HepG2 (cell line): ENCODE data around the gene IGFBP6. TPM values are rescaled to one million over a fixed set of nuclear protein-coding genes. Genes with fewer than 3 reads are reported as not detected.

Experiments used
- CEBPZ ChIP-seq: IDR thresholded peaks from 2 replicates; pipeline ENCODE4 v1.6.1; 2012; ENCODE audit warnings: low read length, improper control_type of control experiment
- HMGXB4 ChIP-seq, 2 experiments: sonication (generic) in 1 of 2; formaldehyde crosslinking in 1 of 2; IDR thresholded peaks; 2 replicates each; pipeline versions ENCODE4 v1.4.0 to v1.6.1; 2018 to 2020; ENCODE audit warnings: missing genetic modification reagents in 2 of 2, borderline replicate concordance in 1 of 2, low read depth in 1 of 2, mild to moderate bottlenecking in 1 of 2, missing biosample characterization in 1 of 2
- MTF1 ChIP-seq: sonication (generic); formaldehyde crosslinking; IDR thresholded peaks from 2 replicates; pipeline ENCODE4 v1.5.0; 2020; ENCODE audit warnings: missing genetic modification reagents
- PHF5A ChIP-seq: IDR thresholded peaks from one replicate; pipeline ENCODE4 v1.6.1; 2018; ENCODE audit warnings: low read depth, missing genetic modification reagents; ENCODE audit not compliant: unreplicated experiment
- SALL1 ChIP-seq: sonication (generic); formaldehyde crosslinking; IDR thresholded peaks from 2 replicates; pipeline ENCODE4 v1.8.0; 2022; ENCODE audit warnings: mild to moderate bottlenecking, missing genetic modification reagents
- TARDBP ChIP-seq: sonication (generic); formaldehyde crosslinking; IDR thresholded peaks from 2 replicates; pipeline ENCODE4 v1.8.0; 2022; ENCODE audit warnings: mild to moderate bottlenecking, missing genetic modification reagents
- ZNF275 ChIP-seq: sonication (generic); formaldehyde crosslinking; IDR thresholded peaks from 2 replicates; pipeline ENCODE4 v1.8.0; 2022; ENCODE audit warnings: missing genetic modification reagents, mild to moderate bottlenecking, inconsistent platforms, borderline replicate concordance
- ZNF407 ChIP-seq: sonication (generic); formaldehyde crosslinking; IDR thresholded peaks from one replicate; pipeline ENCODE4 v1.5.1; 2020; ENCODE audit warnings: mild to moderate bottlenecking, missing genetic modification reagents; ENCODE audit errors: not compliant biosample characterization
- ZNF577 ChIP-seq: sonication (generic); formaldehyde crosslinking; IDR thresholded peaks from 2 replicates; pipeline ENCODE4 v1.4.0; 2020; ENCODE audit warnings: mild to moderate bottlenecking, low read depth, missing genetic modification reagents, borderline replicate concordance
- polyA plus RNA-seq, 8 experiments: library from polyadenylated mRNA; depleted of rRNA in 3 of 8; stranded (reverse) in 7 of 8; unstranded in 1 of 8; fragments of >200 nt; fragmentation: Illumina TruSeq in 4 of 8; extraction: Trizol in 4 of 8; gene quantifications; 2 replicates each; pipeline versions ENCODE4 v1.2.1 to v1.2.3, GENCODE V29; 2011 to 2016; ENCODE audit warnings: low read depth in 4 of 8, missing spikeins in 1 of 8, mixed read lengths in 1 of 8; ENCODE audit not compliant: insufficient read depth in 1 of 8
- total RNA-seq, 5 experiments: library from RNA; depleted of rRNA; stranded (reverse); fragments of >200 nt; fragmentation: Illumina TruSeq; extraction: Trizol; gene quantifications; 2 replicates each; pipeline ENCODE4 v1.2.3, GENCODE V29; 2016; ENCODE audit warnings: low read depth in 1 of 5

IGFBP6 gene
- total and polyA plus RNA-seq, 2 of the 13 experiments (the other 11 are each of a cell fraction or from before 2014, with no cell fraction given) = 3.9 to 25.2 TPM

- TF ChIP-seq ZNF407 (CRISPR knock-in tag) = peak; percentile 49
- peak; percentile 63; the same call in 1 of the 2 replicates for TF ChIP-seq TARDBP
- TF ChIP-seq ZNF577 (CRISPR knock-in tag) = no peak
- TF ChIP-seq MTF1 = no peak
- peak; percentile 51 for TF ChIP-seq PHF5A
- TF ChIP-seq CEBPZ = no peak
- peak in 1 of 2 experiments; percentile 18; a peak in 1 of 4 replicates for TF ChIP-seq HMGXB4 (CRISPR knock-in tag; IDR thresholded peaks at IDR 0.05; ENCODE audit: borderline replicate concordance in 1 of 2, low read depth in 1 of 2)
- TF ChIP-seq SALL1 = peak; percentile 74
- TF ChIP-seq ZNF275 = no peak; the same call in 1 of the 2 replicates
These were observed 18.0 kb upstream of the IGFBP6 start, which contains the start of gene SPRYD3 (continued) for GRCh38 chr12:53079226-53080117.
